Heart left ventricle (tissue), 13 donors: ENCODE data around the gene CFHR2.
"Not testable (repeated sequence)": the region's sequence is repeated elsewhere in the genome, so short reads cannot be mapped to it uniquely, and the experiment has no call there.

Experiments used
- POLR2A ChIP-seq, 2 donors: fragments of 450-650 bp; IDR thresholded peaks; one replicate each; pipeline ENCODE4 v1.6.1; 2017; ENCODE audit warnings: antibody characterized with exemption in 2 of 2, mild to moderate bottlenecking in 2 of 2, moderate library complexity in 2 of 2
- TF ChIP-seq, protein P1 (sequence below), 12 donors: fragments of 200-600 bp; sonication (generic) in 4 of 12; IDR thresholded peaks; one replicate each; pipeline versions ENCODE4 v1.5.0 to v1.8.0; 2018 to 2022; ENCODE audit warnings: antibody characterized with exemption in 12 of 12, mild to moderate bottlenecking in 5 of 12
- donor health status: ischemic (EF 13 %, LVEDD 7.1; RV severe dilation, severe dysfunction).
- donor health status: DM: no; HTN: yes; CAD: no.
- donor health status: DM: no; HTN: no; CAD: no.
- donor health status: ischemic (EF 25% LVEDD 6.9; RV normal size, moderate dysfunction).
- donor health status: ischemic (EF 25% LVEDD 5.7; RV mildly dilated, moderate dysfunction).
- donor health status: ischemic (EF 35%, LVEDD 5.7; RV mildly dilated, moderate dysfunction).
- donor health status: nonischemic (EF 11% LVEDD 7.7; RV severe dilation, severe dysfunction).
- donor health status: DM: yes; HTN: yes; CAD: no.
- donor health status: PGD.
- donor health status: ischemic (EF 29% LVEDD 5.4; RV normal size, mild dysfunction).
- donor health status: nonischemic (EF 23%, LVEDD 6.1; RV moderate dilation, normal function).

- TF ChIP-seq, protein P1, sequence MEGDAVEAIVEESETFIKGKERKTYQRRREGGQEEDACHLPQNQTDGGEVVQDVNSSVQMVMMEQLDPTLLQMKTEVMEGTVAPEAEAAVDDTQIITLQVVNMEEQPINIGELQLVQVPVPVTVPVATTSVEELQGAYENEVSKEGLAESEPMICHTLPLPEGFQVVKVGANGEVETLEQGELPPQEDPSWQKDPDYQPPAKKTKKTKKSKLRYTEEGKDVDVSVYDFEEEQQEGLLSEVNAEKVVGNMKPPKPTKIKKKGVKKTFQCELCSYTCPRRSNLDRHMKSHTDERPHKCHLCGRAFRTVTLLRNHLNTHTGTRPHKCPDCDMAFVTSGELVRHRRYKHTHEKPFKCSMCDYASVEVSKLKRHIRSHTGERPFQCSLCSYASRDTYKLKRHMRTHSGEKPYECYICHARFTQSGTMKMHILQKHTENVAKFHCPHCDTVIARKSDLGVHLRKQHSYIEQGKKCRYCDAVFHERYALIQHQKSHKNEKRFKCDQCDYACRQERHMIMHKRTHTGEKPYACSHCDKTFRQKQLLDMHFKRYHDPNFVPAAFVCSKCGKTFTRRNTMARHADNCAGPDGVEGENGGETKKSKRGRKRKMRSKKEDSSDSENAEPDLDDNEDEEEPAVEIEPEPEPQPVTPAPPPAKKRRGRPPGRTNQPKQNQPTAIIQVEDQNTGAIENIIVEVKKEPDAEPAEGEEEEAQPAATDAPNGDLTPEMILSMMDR (IDR thresholded peaks at IDR 0.05) = not testable (repeated sequence)
- not testable (repeated sequence) for TF ChIP-seq POLR2A (IDR thresholded peaks at IDR 0.05)
Observed at GRCh38 chr1:196912283-196912682, 31.3 kb upstream of the CFHR2 start.
